Glutamatergic neuron (in vitro differentiated cells): ENCODE measurements around the gene VASH1. TPM values are rescaled to one million over a fixed set of nuclear protein-coding genes. Genes with fewer than 3 reads are reported as not detected.

ENCODE experiments used
- DNase-seq: peaks from one replicate; pipeline ENCODE4 v3.0.0; 2022
- H3K27ac Mint-ChIP-seq: one replicate; pipeline ENCODE4 v1.8.0; 2020; ENCODE audit warnings: mild to moderate bottlenecking, mixed read lengths, inconsistent platforms; ENCODE audit not compliant: unreplicated experiment
- H3K27me3 Mint-ChIP-seq: one replicate; pipeline ENCODE4 v1.8.0; 2020; ENCODE audit warnings: mild to moderate bottlenecking, moderate library complexity, mixed read lengths, inconsistent platforms; ENCODE audit not compliant: unreplicated experiment
- H3K36me3 Mint-ChIP-seq: one replicate; pipeline ENCODE4 v1.8.0; 2020; ENCODE audit warnings: mild to moderate bottlenecking, mixed read lengths, inconsistent platforms; ENCODE audit not compliant: unreplicated experiment
- H3K4me1 Mint-ChIP-seq: one replicate; pipeline ENCODE4 v1.8.0; 2020; ENCODE audit warnings: mild to moderate bottlenecking, low read depth, mixed read lengths, inconsistent platforms; ENCODE audit not compliant: unreplicated experiment
- H3K4me3 Mint-ChIP-seq: one replicate; pipeline ENCODE4 v1.8.0; 2020; ENCODE audit warnings: mild to moderate bottlenecking, mixed read lengths, inconsistent platforms; ENCODE audit not compliant: unreplicated experiment
- H3K9me3 Mint-ChIP-seq: one replicate; pipeline ENCODE4 v1.8.0; 2020; ENCODE audit warnings: mild to moderate bottlenecking, moderate library complexity, mixed read lengths, inconsistent platforms; ENCODE audit not compliant: unreplicated experiment
- total RNA-seq: library from RNA; stranded (reverse); fragmentation: NEBNext Ultra II Directional; extraction: Animal tissue kit (Norgen Biotek cat#: 25700); gene quantifications from one replicate; pipeline ENCODE4 v1.2.1, GENCODE V29; 2021; ENCODE audit not compliant: unreplicated experiment
- TF ChIP-seq, protein P1 (sequence below): fragments of 200-600 bp; sonication (generic); IDR thresholded peaks from one replicate; pipeline ENCODE4 v1.5.0; 2021; ENCODE audit not compliant: partially characterized antibody, unreplicated experiment

VASH1 gene
- total RNA-seq, 1 donor from 2014 or later, result 149 TPM

DNA sequence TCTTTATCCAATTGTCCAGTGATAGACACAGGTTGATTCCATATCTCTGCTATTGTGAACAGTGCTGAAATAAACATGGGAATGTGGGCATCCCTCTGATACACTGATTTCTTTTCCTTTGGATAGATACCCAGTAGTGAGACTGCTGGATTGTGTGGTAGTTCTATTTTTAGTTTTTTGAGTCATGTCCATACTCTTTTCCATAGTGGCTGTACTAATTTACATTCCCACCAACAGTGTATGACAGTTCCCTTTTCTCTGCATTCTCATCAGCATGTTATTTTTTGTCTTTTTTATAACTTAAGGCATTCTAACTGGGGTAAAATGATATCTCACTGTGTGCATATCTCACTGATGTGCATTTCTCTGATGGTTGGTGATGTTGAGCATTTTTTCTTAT, 24.8 kb upstream of the VASH1 start:
- H3K27ac Mint-ChIP-seq, result no peak overlapping the region
- no peak for DNase-seq
- H3K27me3 Mint-ChIP-seq, result no peaks in the 10 kb centered on the region
- TF ChIP-seq, protein P1, sequence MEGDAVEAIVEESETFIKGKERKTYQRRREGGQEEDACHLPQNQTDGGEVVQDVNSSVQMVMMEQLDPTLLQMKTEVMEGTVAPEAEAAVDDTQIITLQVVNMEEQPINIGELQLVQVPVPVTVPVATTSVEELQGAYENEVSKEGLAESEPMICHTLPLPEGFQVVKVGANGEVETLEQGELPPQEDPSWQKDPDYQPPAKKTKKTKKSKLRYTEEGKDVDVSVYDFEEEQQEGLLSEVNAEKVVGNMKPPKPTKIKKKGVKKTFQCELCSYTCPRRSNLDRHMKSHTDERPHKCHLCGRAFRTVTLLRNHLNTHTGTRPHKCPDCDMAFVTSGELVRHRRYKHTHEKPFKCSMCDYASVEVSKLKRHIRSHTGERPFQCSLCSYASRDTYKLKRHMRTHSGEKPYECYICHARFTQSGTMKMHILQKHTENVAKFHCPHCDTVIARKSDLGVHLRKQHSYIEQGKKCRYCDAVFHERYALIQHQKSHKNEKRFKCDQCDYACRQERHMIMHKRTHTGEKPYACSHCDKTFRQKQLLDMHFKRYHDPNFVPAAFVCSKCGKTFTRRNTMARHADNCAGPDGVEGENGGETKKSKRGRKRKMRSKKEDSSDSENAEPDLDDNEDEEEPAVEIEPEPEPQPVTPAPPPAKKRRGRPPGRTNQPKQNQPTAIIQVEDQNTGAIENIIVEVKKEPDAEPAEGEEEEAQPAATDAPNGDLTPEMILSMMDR, result no peak
- peaks cover 8% of the 10 kb centered on the region for H3K9me3 Mint-ChIP-seq
- H3K4me1 Mint-ChIP-seq, result no peaks in the 10 kb centered on the region
- no peak overlapping the region for H3K4me3 Mint-ChIP-seq
- H3K36me3 Mint-ChIP-seq, result peaks cover 28% of the 10 kb centered on the region

DNA sequence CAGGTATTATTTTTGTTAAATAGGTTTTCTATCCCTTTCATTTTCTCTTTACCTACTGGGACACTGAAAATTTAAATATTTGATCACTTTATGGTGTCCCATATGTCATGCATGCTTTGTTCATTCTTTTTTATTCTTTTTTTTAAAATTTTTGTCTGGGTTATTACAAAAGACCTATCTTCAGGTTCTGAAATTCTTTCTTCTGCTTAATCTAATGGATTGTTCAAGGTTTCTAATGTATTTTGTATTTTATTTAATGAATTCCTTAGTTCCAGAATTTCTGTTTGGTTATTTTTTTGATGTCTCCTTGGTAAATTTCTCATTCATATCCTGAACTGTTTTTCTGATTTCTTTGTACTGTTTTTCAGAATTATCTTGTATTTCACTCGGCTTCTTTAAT, 20.2 kb upstream of the VASH1 start:
- H3K4me1 Mint-ChIP-seq, result no peaks in the 10 kb centered on the region
- no peak for DNase-seq
- peaks cover 30% of the 10 kb centered on the region for H3K36me3 Mint-ChIP-seq
- no peaks in the 10 kb centered on the region for H3K27me3 Mint-ChIP-seq
- H3K27ac Mint-ChIP-seq, result no peak overlapping the region
- TF ChIP-seq, protein P1, result no peak
- H3K4me3 Mint-ChIP-seq, result no peak overlapping the region
- peaks cover 8% of the 10 kb centered on the region for H3K9me3 Mint-ChIP-seq

DNA sequence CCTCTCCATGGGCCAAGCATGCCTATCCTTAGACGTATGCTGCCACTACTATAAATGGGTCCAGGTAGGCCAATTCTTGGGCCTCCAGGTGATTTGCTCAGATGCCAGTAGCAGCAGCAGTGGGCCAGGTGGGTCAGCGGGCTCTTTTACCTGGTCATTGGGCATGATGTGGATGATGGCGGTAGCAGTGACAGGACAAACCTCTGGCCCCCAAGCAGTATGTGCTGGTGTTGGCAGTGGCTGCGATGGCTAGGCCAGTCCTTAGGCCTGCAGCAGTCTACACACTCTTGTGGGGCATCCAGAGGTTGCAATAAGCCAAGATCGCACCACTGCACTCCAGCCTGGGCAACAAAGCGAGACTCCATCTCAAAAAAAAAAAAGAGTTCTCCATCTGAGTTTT, 19.1 kb upstream of the VASH1 start:
- TF ChIP-seq, protein P1, result no peak
- H3K36me3 Mint-ChIP-seq, result peaks cover 20% of the 10 kb centered on the region
- H3K4me1 Mint-ChIP-seq, result no peaks in the 10 kb centered on the region
- no peak for DNase-seq
- peaks cover 4% of the 10 kb centered on the region for H3K9me3 Mint-ChIP-seq
- H3K27me3 Mint-ChIP-seq, result no peaks in the 10 kb centered on the region
- no peak overlapping the region for H3K27ac Mint-ChIP-seq
- H3K4me3 Mint-ChIP-seq, result no peak overlapping the region

DNA sequence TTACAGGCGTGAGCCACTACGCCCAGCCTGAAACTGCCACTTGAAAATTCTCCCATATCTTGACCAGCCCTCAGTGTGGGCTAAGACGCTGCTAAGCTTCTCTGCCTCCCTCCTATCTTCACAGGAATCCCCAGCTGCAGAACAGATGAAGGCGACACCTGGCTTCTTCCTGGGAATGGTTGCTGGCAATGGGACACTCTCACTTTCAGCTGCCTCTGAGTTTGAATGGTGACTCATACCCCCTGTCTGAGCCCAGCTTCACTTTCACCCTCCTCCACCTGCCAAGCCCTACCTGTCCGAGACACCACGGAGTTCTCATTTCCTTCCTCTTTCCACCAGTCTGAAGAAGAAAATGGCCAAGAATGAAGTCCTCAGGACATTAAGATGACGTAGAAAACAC, 18.3 kb upstream of the VASH1 start:
- TF ChIP-seq, protein P1, result no peak
- Mint-ChIP-seq H3K4me1 (no peaks in the 10 kb centered on the region), H3K9me3 (peaks cover 4% of the 10 kb centered on the region), H3K36me3 (peaks cover 20% of the 10 kb centered on the region), H3K27me3 (no peaks in the 10 kb centered on the region), H3K4me3 (no peak overlapping the region), H3K27ac (no peak overlapping the region)
- no peak for DNase-seq

DNA sequence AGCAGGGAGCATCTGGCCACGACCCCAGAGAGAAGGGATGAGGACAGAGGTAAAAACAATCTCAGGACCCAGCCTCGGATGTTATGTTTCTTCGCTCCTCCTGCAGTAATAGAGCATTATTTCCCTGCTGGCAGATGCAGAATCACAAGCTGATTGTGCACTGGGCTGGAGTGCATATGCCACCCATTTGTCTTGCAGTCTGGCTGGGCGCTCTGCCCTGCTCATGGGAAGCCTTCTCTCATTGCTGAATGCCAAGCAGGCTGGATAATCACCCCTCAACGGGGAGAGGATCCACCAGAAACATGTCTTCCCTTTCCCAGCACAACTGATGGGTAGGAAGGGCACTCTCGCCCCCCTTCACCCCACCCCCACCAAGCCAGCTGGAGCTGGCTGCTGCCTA, 8.5 kb upstream of the VASH1 start:
- no peak for DNase-seq
- TF ChIP-seq, protein P1, result no peak
- Mint-ChIP-seq H3K27me3 (no peaks in the 10 kb centered on the region), H3K4me1 (peaks cover 8% of the 10 kb centered on the region), H3K9me3 (peaks cover 4% of the 10 kb centered on the region), H3K27ac (peak overlapping the region; percentile 48), H3K36me3 (no peaks in the 10 kb centered on the region), H3K4me3 (no peak overlapping the region)
